Mesendoderm (in vitro differentiated cells): ENCODE results near the gene FAM117A.

ENCODE experiments used
- DNase-seq: peaks from one replicate; pipeline ENCODE4 v3.0.0; 2013
- H2AK5ac ChIP-seq: 2 replicates; pipeline ENCODE4 v1.6.1; 2013; ENCODE audit warnings: low read length, inconsistent platforms
- H2BK120ac ChIP-seq: 2 replicates; pipeline ENCODE4 v1.6.1; 2013; ENCODE audit warnings: low read depth, mild to moderate bottlenecking, low read length, moderate library complexity, mixed read lengths
- H2BK15ac ChIP-seq: replicated peaks from 2 replicates; pipeline ENCODE4 v1.6.1; 2013; ENCODE audit warnings: low read depth, mild to moderate bottlenecking, moderate library complexity
- H2BK5ac ChIP-seq: 2 replicates; pipeline ENCODE4 v1.6.1; 2013; ENCODE audit warnings: low read length, inconsistent platforms
- H3K18ac ChIP-seq: 2 replicates; pipeline ENCODE4 v1.6.1; 2013; ENCODE audit warnings: mild to moderate bottlenecking, low read length, mixed read lengths
- H3K23ac ChIP-seq: one replicate; pipeline ENCODE4 v1.6.1; 2013; ENCODE audit warnings: low read length
- H3K27ac ChIP-seq: 2 replicates; pipeline ENCODE4 v1.5.1; 2013; ENCODE audit warnings: low read depth, mild to moderate bottlenecking, inconsistent platforms, low read length, moderate library complexity
- H3K27me3 ChIP-seq: 2 replicates; pipeline ENCODE4 v1.6.1; 2013; ENCODE audit warnings: low read length, control low read depth, mild to moderate bottlenecking, inconsistent platforms; ENCODE audit not compliant: insufficient read depth, poor library complexity
- H3K36me3 ChIP-seq: 2 replicates; pipeline ENCODE4 v1.6.1; 2013; ENCODE audit warnings: low read length, inconsistent platforms; ENCODE audit not compliant: control insufficient read depth, insufficient read depth
- H3K4ac ChIP-seq: one replicate; pipeline ENCODE4 v1.6.1; 2013; ENCODE audit warnings: low read depth, mild to moderate bottlenecking, low read length, moderate library complexity
- H3K4me1 ChIP-seq: 2 replicates; pipeline ENCODE4 v1.6.1; 2013; ENCODE audit warnings: low read depth, low read length, inconsistent platforms; ENCODE audit not compliant: control insufficient read depth
- H3K4me2 ChIP-seq: 2 replicates; pipeline ENCODE4 v1.6.1; 2013; ENCODE audit warnings: low read length
- H3K4me3 ChIP-seq: 2 replicates; pipeline ENCODE4 v1.5.1; 2013; ENCODE audit warnings: mild to moderate bottlenecking, low read length
- H3K56ac ChIP-seq: one replicate; pipeline ENCODE4 v1.6.1; 2013; ENCODE audit warnings: low read length
- H3K79me1 ChIP-seq: 2 replicates; pipeline ENCODE4 v1.6.1; 2013; ENCODE audit warnings: low read length, inconsistent platforms
- H3K79me2 ChIP-seq: 2 replicates; pipeline ENCODE4 v1.6.1; 2013; ENCODE audit warnings: mild to moderate bottlenecking, low read length; ENCODE audit not compliant: control insufficient read depth, insufficient read depth
- H3K9ac ChIP-seq: 2 replicates; pipeline ENCODE4 v1.6.1; 2013; ENCODE audit warnings: low read length, inconsistent platforms
- H4K5ac ChIP-seq: one replicate; pipeline ENCODE4 v1.6.1; 2013; ENCODE audit warnings: low read length
- H4K8ac ChIP-seq: one replicate; pipeline ENCODE4 v1.6.1; 2013; ENCODE audit warnings: low read depth, mild to moderate bottlenecking, control low read depth, low read length, moderate library complexity
- WGBS: extraction: QIAGEN DNeasy Blood & Tissue Kit; methylation state at CpG from one replicate; pipeline ENCODE4 v1.1.7; 2013; ENCODE audit warnings: low lambda C conversion rate, missing lambda C conversion rate; ENCODE audit not compliant: insufficient coverage; ENCODE audit errors: extremely low coverage; 5-methylcytosine and 5-hydroxymethylcytosine counted together

Gene FAM117A

GRCh38 chr17:49681106-49681979, 82.6 kb downstream of the FAM117A start:
- H2AK5ac ChIP-seq: no peak overlapping the region
- H3K4ac ChIP-seq: no peak overlapping the region

GRCh38 chr17:49680314-49680713, 83.6 kb downstream of the FAM117A start:
- Histone ChIP-seq H3K9ac (no peak overlapping the region), H3K4ac (no peak overlapping the region), H3K36me3 (no peaks in the 10 kb centered on the region), H4K8ac (no peak overlapping the region), H2BK15ac (no peak overlapping the region), H2BK120ac (no peak overlapping the region), H2BK5ac (no peak overlapping the region), H3K18ac (no peak overlapping the region), H2AK5ac (no peak overlapping the region), H4K5ac (no peak overlapping the region), H3K79me1 (peaks cover 2% of the 10 kb centered on the region), H3K4me2 (no peak overlapping the region), H3K4me1 (no peaks in the 10 kb centered on the region), H3K56ac (no peak overlapping the region), H3K27me3 (no peaks in the 10 kb centered on the region), H3K27ac (no peak overlapping the region), H3K4me3 (no peak overlapping the region), H3K79me2 (peaks cover 14% of the 10 kb centered on the region), H3K23ac (no peak overlapping the region)
- no CpG with 5 or more reads among the region's 6 CpGs for WGBS
- DNase-seq: no peak

More at GRCh38 chr17:49681106-49681979, 82.6 kb downstream of the FAM117A start:
- Histone ChIP-seq H3K36me3 (no peaks in the 10 kb centered on the region), H2BK15ac (no peak overlapping the region), H2BK120ac (no peak overlapping the region), H3K4me1 (no peaks in the 10 kb centered on the region), H3K79me1 (no peaks in the 10 kb centered on the region), H3K23ac (no peak overlapping the region), H3K4me3 (no peak overlapping the region), H3K18ac (no peak overlapping the region), H3K9ac (no peak overlapping the region), H3K27me3 (no peaks in the 10 kb centered on the region), H4K5ac (no peak overlapping the region), H3K79me2 (peaks cover 7% of the 10 kb centered on the region), H3K4me2 (no peak overlapping the region), H3K56ac (peak overlapping the region; percentile 15), H3K27ac (no peak overlapping the region), H4K8ac (no peak overlapping the region), H2BK5ac (no peak overlapping the region)
- no peak for DNase-seq
- WGBS: no CpG with 5 or more reads among the region's 9 CpGs

GRCh38 chr17:49677933-49678847, 85.7 kb downstream of the FAM117A start, which contains the start of gene SPOP:
Gene SPOP, minus strand, starts transcription at chr17:49678097. Its CDS starts 55,287 bp downstream, at chr17:49622810.
- Histone ChIP-seq H3K79me2 (peaks cover 14% of the 10 kb centered on the region), H3K4me2 (peak within 1 kb of the TSS; percentile 87), H2AK5ac (no peak within 1 kb of the TSS), H3K27ac (peak within 1 kb of the TSS; percentile 76), H3K23ac (no peak within 1 kb of the TSS), H3K18ac (peak within 1 kb of the TSS; percentile 64), H4K8ac (no peak within 1 kb of the TSS), H2BK15ac (no peak within 1 kb of the TSS), H3K9ac (peak within 1 kb of the TSS; percentile 92), H3K4me3 (peak within 1 kb of the TSS; percentile 73), H3K79me1 (peaks cover 2% of the 10 kb centered on the region), H2BK5ac (peak within 1 kb of the TSS; percentile 69), H2BK120ac (no peak within 1 kb of the TSS), H3K27me3 (no peaks in the 10 kb centered on the region), H3K36me3 (no peaks in the 10 kb centered on the region), H3K4ac (no peak within 1 kb of the TSS), H3K56ac (peak within 1 kb of the TSS; percentile 95), H3K4me1 (no peaks in the 10 kb centered on the region), H4K5ac (peak within 1 kb of the TSS; percentile 44)
- WGBS: no CpG with 5 or more reads among the region's 53 CpGs
- peak; percentile 100 for DNase-seq

GRCh38 chr17:49677134-49677932, 86.6 kb downstream of the FAM117A start:
- Histone ChIP-seq H3K23ac (no peak overlapping the region), H3K56ac (peak overlapping the region; percentile 95), H3K4ac (no peak overlapping the region), H4K8ac (no peak overlapping the region), H3K9ac (peak overlapping the region; percentile 92), H3K4me3 (peak overlapping the region; percentile 73), H2BK15ac (no peak overlapping the region), H3K4me1 (no peaks in the 10 kb centered on the region), H2BK120ac (no peak overlapping the region), H3K18ac (peak overlapping the region; percentile 64), H2BK5ac (peak overlapping the region; percentile 69), H2AK5ac (no peak overlapping the region), H3K27me3 (no peaks in the 10 kb centered on the region), H4K5ac (peak overlapping the region; percentile 44), H3K4me2 (peak overlapping the region; percentile 87), H3K36me3 (no peaks in the 10 kb centered on the region), H3K27ac (peak overlapping the region; percentile 76), H3K79me2 (peaks cover 14% of the 10 kb centered on the region), H3K79me1 (peaks cover 2% of the 10 kb centered on the region)
- DNase-seq: peak; percentile 96
- no CpG with 5 or more reads among the region's 34 CpGs for WGBS

DNA sequence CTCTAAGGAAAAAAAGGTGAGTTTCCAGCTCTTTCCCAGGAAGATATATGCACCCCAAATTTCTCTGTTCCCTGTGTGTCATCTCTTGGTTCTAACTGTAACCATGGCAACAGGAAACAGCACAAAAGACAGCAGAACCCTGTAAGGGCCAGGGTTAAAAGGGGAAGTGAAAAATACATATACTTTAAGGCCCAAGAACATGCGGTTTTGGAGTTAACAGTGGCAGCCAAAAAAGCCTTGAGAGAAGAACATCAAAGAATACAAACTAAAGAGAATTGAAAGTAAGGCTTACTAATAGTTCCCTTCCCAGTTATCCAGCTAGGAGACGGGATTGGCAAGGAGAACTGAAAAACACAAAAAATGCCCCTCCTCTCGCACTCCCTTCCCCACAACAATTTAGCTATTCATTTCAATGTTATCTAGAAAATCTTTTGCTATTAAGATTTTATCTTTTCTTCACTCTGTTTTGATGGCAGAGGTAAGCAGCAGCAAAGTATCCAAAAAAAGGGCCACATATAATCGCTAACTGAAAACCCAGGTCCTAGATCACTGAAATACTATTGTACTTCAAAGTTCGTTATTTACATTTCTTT, 87.6 kb downstream of the FAM117A start:
- Histone ChIP-seq H3K27ac (no peak overlapping the region), H2BK15ac (no peak overlapping the region), H3K18ac (no peak overlapping the region), H3K4me1 (no peaks in the 10 kb centered on the region), H3K4ac (no peak overlapping the region), H3K27me3 (no peaks in the 10 kb centered on the region), H4K5ac (no peak overlapping the region), H4K8ac (no peak overlapping the region), H2BK5ac (no peak overlapping the region), H3K79me1 (peaks cover 2% of the 10 kb centered on the region), H3K4me3 (no peak overlapping the region), H2BK120ac (no peak overlapping the region), H3K23ac (no peak overlapping the region), H3K79me2 (peaks cover 14% of the 10 kb centered on the region), H3K56ac (peak overlapping the region; percentile 95), H3K9ac (peak overlapping the region; percentile 92), H3K4me2 (no peak overlapping the region), H3K36me3 (no peaks in the 10 kb centered on the region), H2AK5ac (no peak overlapping the region)
- WGBS: 100% methylated on average over 1 of the region's 5 CpGs
- DNase-seq: peak; percentile 77
